ENCODE measurements around the gene SFXN3.
"Not testable (repeated sequence)": the region's sequence is repeated elsewhere in the genome, so short reads cannot be mapped to it uniquely, and the experiment has no call there.

SFXN3 gene

DNA sequence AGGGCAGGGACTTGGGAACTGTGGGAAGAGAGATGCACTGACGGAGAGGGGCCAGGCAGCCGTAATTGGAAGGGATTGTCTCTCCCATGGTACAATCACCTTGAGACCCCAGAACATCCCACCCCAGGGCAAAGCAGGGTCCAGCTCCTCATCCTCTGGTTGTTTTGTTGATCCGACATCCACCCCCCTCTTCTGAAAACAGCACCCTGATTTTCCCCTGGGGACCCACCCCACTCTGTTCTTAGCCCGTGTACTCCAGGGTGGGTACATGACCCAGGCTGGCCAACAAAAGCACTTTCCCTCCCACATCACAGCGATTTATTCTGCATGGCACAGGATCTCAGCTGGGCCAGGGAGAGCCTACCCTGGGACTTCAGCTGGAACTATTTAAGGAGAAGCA is 14.2 kb upstream of the SFXN3 start:
- no peak for DNase-seq

DNA sequence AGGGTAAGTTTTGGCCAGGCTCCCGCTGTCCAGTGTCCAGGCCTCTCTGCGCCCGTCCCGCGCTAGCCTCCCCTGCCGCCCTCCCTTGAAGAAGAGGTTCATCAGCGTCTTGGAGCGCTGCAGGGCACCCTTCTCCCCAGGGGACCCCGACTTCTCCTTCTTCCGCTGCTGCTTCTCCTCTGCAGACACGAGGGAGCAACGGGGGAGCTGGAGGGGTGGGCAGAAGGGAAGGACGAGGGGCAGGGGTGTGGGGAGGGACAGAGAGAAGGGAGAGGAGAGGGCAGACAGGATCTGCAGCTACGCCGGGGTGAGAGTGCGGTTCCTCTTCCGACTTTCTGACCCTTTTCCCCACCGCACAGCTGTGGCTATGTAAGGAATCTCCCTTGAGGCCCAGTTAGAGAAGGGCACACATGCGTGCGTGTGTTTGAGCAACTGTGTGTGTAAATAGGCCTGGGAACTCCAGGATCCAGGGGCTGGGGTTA is 12.9 kb upstream of the SFXN3 start:
- DNase-seq, result no peak

DNA sequence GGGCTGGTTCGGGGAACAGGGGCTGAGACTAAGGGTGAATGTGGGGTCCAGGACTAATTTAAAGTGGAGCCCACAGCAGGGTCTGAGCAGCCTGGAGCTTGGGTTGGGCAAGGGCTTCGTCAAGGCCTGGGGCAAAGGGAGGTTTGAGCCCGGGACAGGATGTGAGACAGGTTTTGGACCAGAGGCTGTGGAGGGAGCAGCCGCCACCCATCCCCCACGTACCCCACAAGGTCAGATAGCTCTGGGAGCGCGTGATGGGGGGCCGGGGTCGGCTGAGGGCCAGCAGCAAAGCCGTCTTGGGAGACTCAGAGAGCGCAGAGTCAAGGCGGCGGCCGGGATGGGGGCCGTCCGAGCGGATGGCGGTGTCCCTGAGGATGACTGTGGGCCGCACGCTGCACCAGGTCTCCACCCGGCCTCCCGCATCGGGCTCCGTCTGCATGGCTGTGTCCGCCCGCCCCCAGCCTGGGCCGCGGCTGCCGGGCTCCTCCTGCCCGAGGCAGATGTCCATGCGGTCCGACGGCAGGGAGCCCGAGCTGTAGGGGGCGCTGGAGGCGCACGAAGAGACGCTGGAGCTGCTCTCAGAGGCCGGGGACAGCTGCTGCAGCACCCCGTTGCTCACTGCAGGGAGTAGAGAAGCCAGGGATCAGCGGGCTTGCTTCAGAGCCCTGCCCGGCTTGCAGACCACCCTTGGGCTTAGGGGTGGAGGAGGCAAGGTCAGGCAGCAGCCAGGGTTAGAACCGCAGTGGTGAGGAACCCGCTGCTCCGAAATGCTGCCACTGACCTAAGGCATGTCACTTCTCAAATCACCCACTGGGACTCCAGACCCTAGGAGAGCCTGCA is 12.2 kb upstream of the SFXN3 start:
- DNase-seq, result peak; percentile 58

DNA sequence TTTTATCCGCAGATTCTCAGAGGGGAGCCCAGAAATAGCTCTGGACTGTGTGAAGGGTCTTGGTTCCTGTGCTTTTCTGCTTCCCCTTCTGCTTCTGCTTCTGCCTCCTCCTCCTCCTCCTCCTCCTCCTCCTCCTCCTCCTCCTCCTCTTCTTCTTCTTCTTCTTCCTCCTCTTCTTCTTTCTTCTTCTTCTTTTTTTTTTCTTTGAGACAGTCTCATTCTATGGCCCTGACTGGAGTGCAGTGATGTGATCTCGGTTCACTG is 11.7 kb upstream of the SFXN3 start:
- no peak for DNase-seq

DNA sequence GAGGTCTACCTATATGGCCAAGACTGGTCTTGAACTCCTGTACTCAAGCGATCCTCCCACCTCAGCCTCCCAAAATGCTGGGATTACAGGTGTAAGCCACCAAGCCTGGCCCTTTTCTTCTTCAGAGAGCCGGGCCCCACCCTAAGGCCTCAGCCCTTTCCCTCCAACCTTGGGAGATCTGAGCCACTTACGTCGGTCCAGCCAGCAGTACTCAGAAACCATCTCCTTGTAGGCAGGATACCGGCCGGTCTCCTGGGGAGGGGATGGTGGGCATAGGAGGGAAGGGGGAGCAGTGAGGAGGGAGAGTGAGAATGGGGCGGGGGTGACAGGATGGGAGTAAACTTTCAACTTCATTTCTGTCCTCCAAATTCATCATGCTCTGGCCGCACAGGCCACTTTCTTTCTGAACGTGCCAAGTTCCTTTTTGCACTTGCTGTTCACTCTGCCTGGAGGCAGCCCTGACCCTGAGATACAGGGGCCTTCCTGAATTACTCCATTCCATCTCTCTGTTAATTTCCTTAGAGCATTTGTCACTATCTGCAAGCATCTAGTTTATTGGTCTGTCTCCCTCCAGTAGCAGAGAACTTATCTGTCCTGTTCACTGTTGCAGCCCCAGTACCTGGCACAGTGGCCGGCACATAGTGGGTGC is 10.5 kb upstream of the SFXN3 start:
- no peak for DNase-seq

DNA sequence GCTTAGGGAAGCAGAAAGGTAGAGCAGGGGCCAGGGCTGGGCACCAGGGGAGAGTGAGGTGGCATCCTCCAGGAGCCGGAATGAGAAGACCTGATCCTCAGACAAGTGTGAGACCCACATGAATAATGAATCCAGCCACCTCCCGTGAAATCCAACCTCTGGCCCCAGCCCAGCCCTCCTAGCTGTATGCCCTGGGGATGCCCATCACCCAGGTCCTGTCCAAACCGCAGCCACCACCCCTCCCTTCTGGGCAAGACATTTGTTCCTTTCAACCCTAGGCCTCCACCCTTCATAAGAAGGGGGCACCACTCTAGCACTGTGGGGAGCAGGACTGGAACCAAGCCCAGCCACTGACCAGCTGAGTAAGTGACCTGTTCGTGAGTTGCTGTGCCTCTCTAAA is 9.8 kb upstream of the SFXN3 start:
- DNase-seq, result no peak

DNA sequence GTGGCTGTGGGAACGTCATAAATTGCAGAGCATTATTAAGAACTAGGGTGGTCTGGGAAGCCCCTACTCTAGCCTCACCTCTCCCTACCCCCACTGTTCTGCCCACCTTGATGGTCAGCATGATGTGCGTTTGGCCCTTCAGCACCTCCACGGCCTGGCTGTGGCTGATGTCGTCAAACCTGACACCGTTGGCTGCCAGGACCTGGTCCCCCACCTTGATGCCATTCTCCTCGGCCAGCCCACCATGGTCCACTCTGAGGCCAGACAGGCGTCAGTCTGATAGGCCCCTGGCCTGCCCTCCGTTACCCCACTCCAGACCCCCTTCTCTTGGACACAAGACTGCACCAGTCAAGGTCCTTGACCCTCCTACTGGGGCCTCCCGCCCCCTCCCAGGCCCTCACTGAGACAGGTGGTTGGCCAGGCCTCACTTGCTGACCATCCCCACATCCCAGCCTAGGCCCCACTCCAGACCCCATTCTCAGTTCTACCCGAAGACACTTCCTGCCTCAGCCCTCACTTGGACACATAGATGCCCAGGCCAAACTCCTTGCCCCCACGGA is 9.3 kb upstream of the SFXN3 start:
- no peak for DNase-seq

DNA sequence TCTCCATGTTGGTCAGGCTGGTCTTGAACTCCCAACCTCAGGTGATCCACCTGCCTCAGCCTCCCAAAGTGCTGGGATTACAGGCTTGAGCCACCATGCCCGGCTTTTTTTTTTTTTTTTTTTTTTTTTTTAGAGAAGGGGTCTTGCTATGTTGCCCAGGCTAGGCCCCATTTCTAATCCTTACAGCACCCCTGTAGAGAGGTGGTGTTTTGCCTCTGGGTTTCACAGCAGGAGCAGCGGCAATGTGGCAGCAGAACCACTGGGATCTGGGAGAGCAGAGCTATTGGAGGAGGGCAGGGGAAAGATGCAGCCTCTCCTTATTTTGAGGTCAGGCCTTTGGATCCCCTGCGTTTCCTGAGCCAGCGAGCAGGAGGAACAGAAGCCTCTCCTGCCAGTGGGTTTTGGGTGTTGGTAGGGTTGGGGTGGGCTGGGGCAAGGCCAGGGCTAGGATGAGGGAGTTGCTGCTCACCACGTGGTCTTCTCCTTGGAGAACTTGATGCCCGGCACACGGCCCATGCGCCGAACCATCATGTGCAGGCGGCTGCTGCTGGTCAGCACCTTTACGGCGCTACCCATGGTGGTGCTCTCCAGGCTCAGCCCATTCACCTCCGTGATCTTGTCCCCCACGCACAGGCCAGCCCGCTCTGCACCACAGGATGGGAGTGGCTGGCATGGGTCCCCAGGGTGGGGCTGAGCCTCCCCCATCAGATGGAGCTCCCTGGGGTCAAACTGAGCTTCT is 7.9 kb upstream of the SFXN3 start:
- no peak for DNase-seq

DNA sequence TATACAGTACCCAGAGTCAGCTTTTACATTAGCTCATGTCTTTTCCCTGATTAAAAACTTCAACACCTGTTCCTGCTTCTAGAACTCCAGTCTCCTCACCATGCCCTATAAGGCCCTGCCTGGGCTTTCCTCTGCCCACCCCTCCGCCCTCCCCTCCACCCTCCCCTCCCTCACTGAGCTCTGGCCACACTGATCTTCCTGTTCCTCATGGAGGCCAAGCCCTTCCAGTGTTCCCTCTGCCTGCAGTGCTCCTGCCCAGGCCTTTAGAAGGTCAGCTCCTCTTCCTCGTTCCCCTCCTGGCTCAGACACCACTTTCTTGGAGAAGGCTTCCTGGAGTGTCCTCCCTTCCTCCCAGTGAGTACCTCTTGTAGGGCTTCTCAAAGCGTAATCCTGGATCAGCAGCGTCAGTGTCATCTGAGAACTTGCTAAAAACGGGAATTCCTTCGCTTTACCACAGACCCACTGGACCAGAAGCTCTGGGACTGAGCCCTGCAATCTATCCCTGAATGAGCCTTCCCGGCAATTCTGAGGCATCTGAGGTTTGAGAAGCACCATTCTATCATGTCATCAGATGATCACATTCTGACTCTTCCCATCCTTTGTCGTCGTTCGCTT is 3.8 kb upstream of the SFXN3 start:
- no peak for DNase-seq

DNA sequence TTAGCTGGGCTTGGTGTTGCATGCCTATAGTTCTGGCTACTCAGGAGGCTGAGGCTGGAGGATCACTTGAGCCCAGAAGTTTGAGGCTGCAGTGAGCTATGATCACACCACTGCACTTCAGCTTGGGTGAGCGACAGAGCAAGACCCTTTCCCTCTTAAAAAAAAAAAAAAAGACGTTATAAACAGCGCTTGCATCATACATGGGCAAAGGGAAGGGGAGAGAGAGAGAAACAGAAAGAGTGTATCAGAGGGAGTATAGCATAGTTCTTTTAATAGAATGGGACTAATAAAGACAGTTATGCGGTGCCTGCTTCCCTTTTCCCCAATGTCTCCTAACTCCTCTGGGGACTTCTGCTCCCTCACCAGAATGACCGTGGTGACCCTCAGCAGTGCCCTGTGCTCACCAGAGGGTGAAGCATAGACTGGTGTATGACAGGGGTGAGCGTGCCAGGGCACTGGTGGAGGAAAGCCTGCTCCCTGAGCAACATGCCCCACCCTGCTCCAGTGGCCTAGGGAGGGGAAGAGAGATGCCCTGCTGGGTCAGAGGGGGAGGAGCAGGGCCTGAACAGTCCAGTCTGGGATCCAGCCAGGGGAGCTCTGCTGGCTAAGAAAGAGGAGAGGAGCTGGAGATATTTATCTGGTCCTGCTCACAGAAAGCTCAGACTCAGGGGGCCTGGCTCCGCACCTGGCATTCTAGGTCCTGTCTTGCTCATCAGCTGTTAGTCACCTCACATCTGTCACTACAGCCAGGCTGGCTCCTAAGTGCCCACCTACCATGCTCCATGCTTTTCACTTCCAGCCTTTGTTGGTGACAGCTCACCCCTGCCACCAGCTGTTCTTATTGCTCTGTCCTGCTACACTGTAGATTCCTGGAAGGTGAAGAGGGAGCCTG is 2.3 kb upstream of the SFXN3 start:
- DNase-seq, result no peak

DNA sequence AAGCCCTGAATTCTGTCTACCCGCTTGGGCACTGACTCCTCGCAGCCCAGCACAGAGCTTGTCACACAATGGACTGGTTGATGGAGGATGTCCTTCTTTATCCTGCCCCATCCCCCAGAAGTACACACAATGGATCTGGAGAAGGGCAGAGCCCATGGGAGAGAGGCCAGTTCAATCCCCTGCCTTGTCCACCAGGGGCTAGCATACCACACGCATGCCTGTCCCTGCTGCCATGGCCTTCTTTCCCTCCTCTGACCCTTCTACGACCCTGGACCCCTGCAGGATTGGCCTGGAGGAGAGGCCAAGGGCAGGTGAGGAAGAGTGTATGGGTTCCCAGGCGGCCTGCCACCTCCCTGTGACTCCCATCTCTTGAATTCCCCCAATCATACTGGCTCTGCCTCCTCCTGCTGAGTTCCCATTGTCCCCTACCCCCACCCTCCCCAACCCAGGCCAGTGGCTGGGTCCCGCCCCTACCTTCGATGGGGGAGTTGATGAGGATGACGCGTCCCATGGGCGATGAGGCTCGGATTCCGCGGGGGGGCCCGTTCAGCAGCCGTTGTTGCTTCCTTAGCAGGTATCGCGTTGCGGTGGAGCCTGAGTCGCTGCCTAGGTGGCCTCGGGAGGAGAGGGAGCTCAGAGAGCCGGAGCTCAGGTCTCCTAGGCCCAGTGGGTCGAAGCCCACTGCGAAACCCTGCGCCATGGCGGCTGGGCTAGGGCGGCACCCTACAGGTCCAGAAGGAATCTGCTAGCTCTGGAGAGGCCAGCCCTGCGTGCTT is 1.3 kb upstream of the SFXN3 start:
- DNase-seq, result no peak

DNA sequence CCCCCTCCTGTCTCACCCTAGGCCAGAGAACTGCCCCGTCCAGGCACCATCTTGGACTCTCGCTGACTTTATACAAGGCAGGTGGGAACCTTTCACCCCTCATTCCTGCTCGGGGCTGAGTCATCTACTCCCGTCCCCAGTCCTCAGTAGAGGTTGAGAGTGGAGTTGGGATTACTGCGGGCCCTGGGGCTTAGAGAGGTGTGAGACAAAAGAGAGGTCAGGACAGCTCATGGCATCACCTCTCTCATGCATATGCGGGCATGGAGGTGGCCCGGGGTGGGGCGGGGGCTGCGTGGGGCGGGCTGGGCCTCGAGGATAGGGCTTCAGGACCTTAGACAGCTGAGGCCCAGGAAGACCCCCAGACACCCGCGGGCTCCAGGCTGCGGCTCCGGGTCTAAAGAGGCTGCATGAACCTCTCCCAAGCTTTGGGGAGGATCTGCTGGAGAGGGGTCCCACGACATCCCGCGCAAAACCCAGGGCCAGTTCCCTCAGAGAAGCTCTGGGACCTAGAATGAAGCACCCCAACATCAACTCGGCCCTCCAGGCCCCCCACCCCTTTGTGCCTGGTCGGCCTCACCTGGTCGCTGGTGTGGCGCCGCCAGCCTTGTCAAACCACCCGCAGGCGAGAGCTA is 422 bp upstream of the SFXN3 start:
- DNase-seq, result no peak

DNA sequence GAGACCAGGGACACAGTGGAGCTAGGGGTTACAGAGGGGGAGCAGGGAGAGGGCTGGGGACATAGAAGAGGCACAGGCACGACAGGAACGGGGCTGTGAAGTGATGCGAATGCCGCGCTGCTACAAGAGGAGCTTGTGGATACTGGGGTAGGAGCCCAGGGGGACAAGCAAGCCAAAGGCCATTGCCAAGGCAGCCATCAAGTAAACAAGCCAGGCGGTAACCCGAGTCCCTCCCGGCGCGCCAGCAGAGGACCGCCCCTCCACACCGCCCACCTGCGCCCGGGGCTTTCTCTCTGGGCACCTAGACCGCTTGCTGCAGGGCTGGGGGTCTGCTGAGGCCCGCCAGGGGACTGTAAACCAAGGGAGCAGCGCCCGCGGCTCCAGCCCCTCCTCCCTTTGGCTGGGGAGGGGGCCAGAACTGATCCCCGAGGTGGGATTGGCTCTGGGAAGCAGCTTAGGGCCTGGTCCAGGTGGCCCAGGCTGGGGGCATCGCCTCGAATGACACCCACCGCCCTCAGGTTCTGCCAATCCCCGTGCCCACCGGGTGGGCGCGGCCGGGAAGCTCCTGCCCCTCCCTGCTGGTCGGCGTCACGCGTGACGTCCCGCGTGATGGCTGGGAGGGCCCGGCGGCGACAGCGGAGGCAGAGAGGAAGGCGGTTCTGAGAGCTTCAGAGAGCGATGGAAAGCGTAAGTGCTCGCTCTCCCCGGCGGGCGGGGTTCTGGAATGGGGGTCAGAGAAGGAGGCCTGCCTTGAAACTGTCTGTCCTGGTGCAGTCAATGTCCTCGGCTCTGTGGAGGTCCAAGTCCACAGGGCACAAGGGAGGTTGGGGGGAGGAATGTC is 982 bp downstream of the SFXN3 start:
- peak; percentile 72 for DNase-seq

DNA sequence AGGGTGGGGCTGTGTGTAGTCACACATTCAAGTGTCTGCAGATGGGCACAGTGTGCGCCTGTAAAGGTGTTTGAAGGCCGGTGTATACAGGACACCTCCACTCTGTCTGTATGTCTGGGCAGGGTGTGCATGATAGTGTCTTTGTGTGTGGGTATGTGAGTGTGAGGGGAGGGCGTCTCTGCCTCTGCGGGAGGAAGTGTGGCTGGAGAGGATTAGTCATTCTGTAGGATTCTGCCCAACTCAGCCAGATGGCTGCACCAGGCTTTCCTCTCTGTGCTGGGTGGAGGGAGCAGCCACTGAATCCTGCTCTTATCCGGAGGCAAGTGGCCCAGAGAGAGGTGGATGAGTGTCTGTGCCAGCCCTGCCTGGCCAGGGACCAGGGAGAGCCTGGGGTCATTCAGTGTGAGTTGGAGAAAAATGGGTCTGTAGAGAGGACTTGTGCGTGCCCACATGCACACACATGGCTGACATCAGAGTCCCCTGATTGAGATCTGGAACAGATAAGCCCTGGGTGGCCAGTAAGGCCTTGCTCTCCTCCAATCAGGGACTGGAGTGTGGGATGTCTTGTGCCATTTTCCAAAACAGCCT is 1.7 kb downstream of the SFXN3 start:
- DNase-seq, result peak; percentile 72

DNA sequence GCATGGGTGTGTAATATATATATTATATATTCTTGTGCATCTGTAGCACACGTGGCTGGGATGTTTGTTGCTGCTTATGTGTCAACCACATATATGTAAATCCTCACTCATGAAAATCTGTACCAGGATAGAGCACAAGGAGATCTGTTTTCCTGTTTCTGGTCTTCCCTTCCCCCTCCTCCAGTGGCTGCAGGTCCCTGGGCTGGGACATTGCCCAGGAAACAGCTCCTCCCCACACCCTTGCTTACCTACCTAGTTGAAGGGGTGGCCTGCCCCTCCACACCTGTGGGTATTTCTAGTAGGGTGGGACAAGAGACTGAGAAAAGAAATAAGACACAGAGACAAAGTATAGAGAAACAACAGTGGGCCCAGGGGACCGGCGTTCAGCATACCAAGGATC is 2.2 kb downstream of the SFXN3 start:
- no peak for DNase-seq

DNA sequence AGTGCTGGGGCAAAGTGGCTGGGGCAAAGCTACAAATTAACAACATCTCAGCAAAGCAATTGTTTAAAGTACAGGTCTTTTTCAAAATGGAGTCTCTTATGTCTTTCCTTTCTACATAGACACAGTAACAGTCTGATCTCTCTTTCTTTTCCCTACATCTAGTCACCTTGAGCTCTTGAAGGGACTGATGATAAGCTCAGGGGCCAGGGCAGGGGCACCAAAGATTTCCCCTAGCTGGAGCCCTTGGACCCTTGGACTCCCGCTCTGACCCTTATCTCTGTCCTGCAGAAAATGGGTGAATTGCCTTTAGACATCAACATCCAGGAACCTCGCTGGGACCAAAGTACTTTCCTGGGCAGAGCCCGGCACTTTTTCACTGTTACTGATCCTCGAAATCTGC is 3.4 kb downstream of the SFXN3 start:
- not testable (repeated sequence) for DNase-seq

DNA sequence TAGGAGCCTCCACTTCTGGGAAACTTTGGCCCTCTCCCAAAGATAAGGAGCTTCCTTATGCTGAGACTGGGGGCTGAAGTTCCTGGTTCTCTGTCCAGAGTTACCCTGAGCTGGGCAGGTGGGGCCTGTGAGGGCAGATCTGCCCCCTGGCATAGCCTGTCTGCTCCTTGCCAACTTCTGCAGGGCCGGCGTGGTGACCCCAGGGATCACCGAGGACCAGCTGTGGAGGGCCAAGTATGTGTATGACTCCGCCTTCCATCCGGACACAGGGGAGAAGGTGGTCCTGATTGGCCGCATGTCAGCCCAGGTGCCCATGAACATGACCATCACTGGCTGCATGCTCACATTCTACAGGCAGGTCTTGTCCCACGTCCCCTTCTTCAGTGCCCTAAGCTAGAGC is 4.3 kb downstream of the SFXN3 start:
- no peak for DNase-seq

DNA sequence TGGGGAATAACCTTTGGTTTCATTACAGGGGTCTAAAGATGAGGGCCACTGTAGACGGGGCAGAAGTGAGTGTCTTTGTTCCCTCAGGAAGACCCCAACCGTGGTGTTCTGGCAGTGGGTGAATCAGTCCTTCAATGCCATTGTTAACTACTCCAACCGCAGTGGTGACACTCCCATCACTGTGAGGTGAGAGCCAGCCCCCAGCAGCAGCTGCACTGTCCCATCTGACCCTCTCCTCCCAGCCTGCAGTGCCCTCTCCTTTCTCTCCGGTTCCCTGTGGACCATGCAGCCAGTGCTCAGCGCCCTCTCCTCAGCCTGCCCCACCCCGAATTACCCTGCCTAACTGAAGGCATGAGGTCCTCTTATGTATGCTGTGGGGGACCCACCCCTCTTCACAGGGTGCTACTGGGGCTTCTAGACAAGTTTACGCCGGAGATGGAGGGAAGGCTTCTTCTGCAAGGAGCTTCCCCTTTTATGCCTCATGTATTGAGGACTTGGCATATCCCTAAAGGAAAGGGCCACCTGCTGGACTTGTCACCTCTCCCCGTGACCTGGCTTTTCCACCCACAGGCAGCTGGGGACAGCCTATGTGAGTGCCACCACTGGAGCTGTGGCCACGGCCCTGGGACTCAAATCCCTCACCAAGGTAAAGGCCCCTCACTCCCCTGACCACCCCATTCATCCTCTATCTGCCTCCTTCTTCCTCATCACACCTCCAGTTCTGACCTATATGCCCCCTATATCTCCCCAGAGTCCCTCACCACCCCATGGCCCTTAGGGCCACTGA is 5.1 kb downstream of the SFXN3 start:
- DNase-seq, result no peak

DNA sequence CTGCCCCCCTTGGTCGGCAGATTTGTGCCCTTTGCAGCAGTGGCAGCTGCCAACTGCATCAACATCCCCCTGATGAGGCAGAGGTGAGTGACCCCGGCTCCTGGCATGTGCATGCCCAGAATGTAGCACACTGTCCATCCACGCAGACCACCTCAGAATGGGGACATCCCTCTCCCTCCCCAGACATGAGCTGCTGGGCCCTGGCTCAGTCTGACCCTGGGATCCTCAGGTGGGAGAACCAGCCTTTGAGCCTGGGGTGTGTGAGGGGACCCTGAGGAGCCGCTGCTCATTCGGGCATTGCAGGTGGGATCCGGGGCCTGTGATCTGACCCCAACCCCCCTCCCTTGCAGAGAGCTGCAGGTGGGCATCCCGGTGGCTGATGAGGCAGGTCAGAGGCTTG is 5.7 kb downstream of the SFXN3 start:
- DNase-seq, result no peak

Measured in CD4-positive, alpha-beta T cell treated with Interleukin-4 for 4 hours (primary cell).